ENCODE data around the gene MAMDC4. TPM values are rescaled to one million over a fixed set of nuclear protein-coding genes. Genes with fewer than 3 reads are reported as not detected.
"Not testable (repeated sequence)": the region's sequence is repeated elsewhere in the genome, so short reads cannot be mapped to it uniquely, and the experiment has no call there.

MAMDC4 gene
- total RNA-seq, 1 experiment from 2014 or later: 4.5 TPM

DNA sequence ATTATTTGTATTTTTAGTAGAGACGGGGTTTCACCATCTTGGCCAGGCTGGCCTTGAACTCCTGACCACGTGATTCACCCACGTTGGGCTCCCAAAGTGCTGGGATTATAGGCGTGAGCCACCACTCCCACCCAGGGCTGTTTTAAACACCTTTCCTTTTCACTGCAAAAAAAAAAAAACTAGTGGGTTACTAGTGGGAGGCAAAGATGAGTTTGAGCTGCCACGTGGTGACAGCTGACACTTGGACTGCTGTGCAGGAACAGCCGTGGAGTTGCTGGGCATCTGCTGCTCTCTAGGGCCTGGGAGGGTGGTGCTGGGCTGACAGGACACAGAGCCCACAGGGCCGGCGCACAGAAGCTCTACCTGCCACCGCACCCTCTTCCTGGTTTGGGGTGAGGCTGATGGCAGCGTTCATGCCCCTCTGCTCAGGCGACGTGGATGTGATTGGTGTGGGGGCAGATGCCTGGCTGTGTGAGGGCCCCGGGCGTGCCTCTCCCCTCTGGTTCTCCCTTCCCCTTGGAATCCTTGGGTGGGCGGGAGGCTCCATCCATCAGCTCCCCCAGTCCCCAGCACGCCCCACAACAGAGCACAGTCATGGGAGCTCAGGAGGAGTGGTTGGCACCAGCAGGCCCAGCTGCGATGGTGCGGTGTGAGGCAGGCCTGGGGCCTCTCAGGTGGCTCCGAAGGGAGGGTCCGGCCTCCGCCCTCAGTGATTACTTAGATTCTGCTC is 27.5 kb upstream of the MAMDC4 start:
- DNase-seq (ENCODE audit: extremely low read depth, low read depth): no peak

- DNase-seq (ENCODE audit: extremely low read depth, low read depth): no peak
Measured at GRCh38 chr9:136825295-136826187, 26.6 kb upstream of the MAMDC4 start.

GRCh38 chr9:136826188-136826541 is 26.0 kb upstream of the MAMDC4 start:
- no peak for DNase-seq (ENCODE audit: extremely low read depth, low read depth)

GRCh38 chr9:136826703-136827582 is 25.2 kb upstream of the MAMDC4 start:
- DNase-seq (ENCODE audit: extremely low read depth, low read depth): no peak

DNA sequence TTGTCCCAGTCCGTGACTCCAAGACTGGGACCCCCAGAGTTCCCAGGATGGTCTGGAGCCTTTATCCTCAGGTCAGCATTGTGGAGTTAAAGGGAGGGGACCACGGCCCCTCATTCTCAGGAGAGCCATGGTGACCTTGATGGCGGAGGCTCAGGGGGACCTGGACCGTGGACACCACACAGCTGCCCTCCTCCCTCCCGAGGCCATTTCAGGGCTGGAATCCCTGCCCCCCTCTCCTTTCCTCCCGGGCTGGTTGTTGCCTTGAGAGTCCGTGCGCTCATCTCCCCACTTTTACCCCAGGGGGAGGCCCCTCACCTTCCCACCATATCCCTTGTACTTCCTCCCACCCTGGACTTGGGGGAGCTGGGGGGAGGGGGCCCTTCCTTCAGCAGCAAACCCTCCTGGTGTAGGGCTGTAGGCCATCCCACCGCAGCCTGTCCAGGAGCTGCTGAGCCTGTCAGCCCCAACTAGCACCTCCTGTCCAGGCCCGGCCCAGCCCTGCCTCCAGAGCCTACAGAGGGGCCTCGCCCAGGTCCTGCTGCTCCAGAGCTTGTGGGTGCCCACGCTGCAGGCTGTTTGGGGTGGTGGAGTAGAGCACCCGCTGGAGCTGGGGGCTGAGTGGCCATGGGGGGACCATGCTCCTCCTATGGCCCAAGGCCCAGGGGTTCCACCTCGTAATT is 24.2 kb upstream of the MAMDC4 start:
- DNase-seq (ENCODE audit: extremely low read depth, low read depth): no peak

DNA sequence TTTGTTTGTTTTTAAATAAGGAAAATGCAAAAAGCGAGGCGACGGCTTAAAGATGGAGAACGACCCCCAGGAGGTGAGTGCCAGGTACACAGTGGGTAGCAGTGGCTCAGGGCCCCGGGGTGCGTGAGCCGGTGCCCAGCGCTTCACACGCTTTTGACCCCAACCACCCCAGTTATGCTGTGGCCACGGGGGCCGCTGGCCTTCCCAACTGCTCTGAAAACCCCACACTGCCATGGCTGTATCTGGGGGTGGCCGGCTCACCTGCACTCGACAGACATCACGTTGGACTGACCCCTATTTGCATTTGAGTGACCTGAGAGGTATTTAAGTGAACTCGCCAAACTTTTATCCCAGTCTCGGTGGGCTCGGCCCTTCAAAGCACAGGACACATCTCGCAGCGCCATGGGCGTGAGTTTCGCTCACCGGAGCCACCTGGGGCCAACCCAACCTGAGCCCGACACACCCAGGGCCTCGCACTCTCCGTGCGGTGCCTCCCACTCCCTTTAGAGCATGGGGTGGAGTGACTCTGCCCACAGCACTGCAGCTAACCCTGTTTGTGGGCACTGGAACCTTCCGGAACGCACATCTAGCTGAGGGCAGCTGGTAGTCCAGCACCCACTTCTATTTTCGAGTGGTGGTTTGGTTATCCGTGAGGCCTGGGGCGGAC is 23.5 kb upstream of the MAMDC4 start:
- no peak for DNase-seq (ENCODE audit: extremely low read depth, low read depth)

GRCh38 chr9:136829412-136829811 is 22.7 kb upstream of the MAMDC4 start:
- DNase-seq (ENCODE audit: extremely low read depth, low read depth): no peak

GRCh38 chr9:136829981-136830885 is 21.9 kb upstream of the MAMDC4 start:
- no peak for DNase-seq (ENCODE audit: extremely low read depth, low read depth)

GRCh38 chr9:136831002-136831719 is 21.0 kb upstream of the MAMDC4 start:
- DNase-seq (ENCODE audit: extremely low read depth, low read depth): no peak

DNA sequence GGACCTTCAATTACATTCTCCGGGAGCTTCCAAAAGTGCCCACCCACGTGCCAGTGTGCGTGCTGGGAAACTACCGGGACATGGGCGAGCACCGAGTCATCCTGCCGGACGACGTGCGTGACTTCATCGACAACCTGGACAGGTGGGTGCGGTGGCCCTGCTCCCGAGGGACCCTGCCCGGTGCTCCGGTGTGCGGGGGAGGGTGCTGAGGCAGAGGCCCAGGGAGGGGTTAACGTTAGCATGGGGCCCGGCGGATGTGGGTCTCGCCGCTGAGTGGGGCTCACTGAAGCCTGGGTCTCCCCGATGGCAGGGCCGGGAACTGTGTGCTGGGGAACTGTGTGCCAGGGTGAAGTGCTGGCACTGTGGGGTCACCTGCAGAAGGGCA is 20.4 kb upstream of the MAMDC4 start:
- DNase-seq (ENCODE audit: extremely low read depth, low read depth): no peak

DNA sequence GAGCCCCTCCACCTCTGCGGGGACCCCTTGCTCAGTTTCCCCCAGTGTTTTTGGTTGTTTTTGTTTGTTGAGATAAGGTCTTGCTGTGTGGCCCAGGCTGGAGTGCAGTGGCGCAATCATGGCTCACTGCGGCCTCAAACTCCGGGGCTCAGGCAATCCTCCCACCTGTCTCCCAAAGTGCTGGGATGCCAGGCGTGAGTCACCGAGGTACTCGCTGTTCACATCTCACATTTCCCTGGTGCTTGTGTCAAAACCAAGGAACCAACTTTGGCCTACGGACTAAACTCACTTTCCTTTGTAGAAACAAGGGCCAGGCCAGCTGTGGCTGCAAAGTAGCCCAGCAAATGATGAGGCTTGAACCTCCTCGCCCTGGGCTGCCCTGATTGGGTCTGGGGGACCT is 19.6 kb upstream of the MAMDC4 start:
- DNase-seq (ENCODE audit: extremely low read depth, low read depth): no peak

GRCh38 chr9:136833381-136834048 is 18.6 kb upstream of the MAMDC4 start:
- DNase-seq (ENCODE audit: extremely low read depth, low read depth): not testable (repeated sequence)

GRCh38 chr9:136835162-136835931 is 16.8 kb upstream of the MAMDC4 start:
- DNase-seq (ENCODE audit: extremely low read depth, low read depth): no peak

GRCh38 chr9:136835932-136836904 is 15.9 kb upstream of the MAMDC4 start:
- DNase-seq (ENCODE audit: extremely low read depth, low read depth): no peak

DNA sequence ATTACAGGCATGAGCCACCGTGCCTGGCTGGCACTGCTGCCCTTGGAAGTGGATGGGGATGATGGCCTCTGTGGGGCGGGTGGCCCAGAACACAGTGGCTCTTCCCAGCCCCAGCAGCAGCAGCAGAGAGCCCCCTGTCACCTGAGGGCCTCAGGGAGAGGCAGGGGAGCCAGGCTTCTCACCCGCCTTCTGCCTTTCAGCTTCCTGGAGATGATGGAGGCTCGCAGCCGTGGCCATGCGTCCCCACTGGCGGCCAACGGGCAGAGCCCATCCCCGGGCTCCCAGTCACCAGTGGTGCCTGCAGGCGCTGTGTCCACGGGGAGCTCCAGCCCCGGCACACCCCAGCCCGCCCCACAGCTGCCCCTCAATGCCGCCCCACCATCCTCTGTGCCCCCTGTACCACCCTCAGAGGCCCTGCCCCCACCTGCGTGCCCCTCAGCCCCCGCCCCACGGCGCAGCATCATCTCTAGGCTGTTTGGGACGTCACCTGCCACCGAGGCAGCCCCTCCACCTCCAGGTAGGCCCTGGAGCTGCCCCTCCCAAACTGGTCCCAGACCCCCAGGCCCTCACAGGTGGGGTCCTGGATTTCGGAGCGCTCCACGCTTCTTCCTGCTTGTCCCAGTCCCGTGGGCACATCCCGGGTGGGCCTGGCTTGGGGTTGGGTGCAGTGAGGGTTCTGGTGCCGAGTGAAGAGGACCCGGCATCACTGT is 14.8 kb upstream of the MAMDC4 start:
- no peak for DNase-seq (ENCODE audit: extremely low read depth, low read depth)

Measured in NCI-H460 (cell line).